Smooth muscle cell (in vitro differentiated cells): Measurements from ENCODE around the gene TUBB4A. TPM values are rescaled to one million over a fixed set of nuclear protein-coding genes. Genes with fewer than 3 reads are reported as not detected.

Experiments
- DNase-seq: peaks from one replicate; lab custom pipeline; 2025; ENCODE audit not compliant: unreplicated experiment; lab: John Stamatoyannopoulos, UW
- H2AFZ ChIP-seq: fragments of 200-600 bp; sonication (generic); 2 replicates; pipeline ENCODE4 v1.6.0; 2016; ENCODE audit warnings: antibody characterized with exemption, low read depth, mild to moderate bottlenecking
- H3F3A ChIP-seq: fragments of 200-600 bp; sonication (generic); 2 replicates; pipeline ENCODE4 v1.6.0; 2017; ENCODE audit warnings: antibody characterized with exemption, low read depth
- H3K27ac ChIP-seq: fragments of 200-600 bp; sonication (generic); 2 replicates; pipeline ENCODE4 v1.5.1; 2016; ENCODE audit warnings: low read depth, mild to moderate bottlenecking
- H3K27me3 ChIP-seq: fragments of 200-600 bp; sonication (generic); 2 replicates; pipeline ENCODE4 v1.6.1; 2016; ENCODE audit warnings: low read depth, mild to moderate bottlenecking
- H3K36me3 ChIP-seq: fragments of 200-600 bp; sonication (generic); 2 replicates; pipeline ENCODE4 v1.5.1; 2016; ENCODE audit warnings: low read depth
- H3K4me1 ChIP-seq: fragments of 200-600 bp; sonication (generic); 2 replicates; pipeline ENCODE4 v1.5.1; 2016; ENCODE audit warnings: low read depth
- H3K4me2 ChIP-seq: fragments of 200-600 bp; sonication (generic); 2 replicates; pipeline ENCODE4 v1.6.0; 2016; ENCODE audit warnings: mild to moderate bottlenecking
- H3K4me3 ChIP-seq: fragments of 200-600 bp; sonication (generic); 2 replicates; pipeline ENCODE4 v1.5.1; 2016; ENCODE audit warnings: mild to moderate bottlenecking
- H3K79me2 ChIP-seq: fragments of 200-600 bp; sonication (generic); 2 replicates; pipeline ENCODE4 v1.6.0; 2016; ENCODE audit warnings: low read depth, mild to moderate bottlenecking
- H3K9ac ChIP-seq: fragments of 200-600 bp; sonication (generic); 2 replicates; pipeline ENCODE4 v1.6.0; 2016; ENCODE audit warnings: low read depth
- H3K9me3 ChIP-seq: fragments of 200-600 bp; sonication (generic); replicated peaks from 2 replicates; pipeline ENCODE4 v1.5.1; 2016; ENCODE audit warnings: low read depth
- H4K20me1 ChIP-seq: fragments of 200-600 bp; sonication (generic); 2 replicates; pipeline ENCODE4 v1.6.0; 2016; ENCODE audit warnings: low read depth
- WGBS: methylation state at CpG from one replicate; pipeline ENCODE4 v1.1.7; 2016; ENCODE audit warnings: low lambda C conversion rate; 5-methylcytosine and 5-hydroxymethylcytosine counted together
- polyA plus RNA-seq: library from polyadenylated mRNA; unstranded; fragments of >200 nt; fragmentation: Nextera tagmentation; extraction: Ambion mirVana; gene quantifications from 2 replicates; pipeline ENCODE4 v1.2.1, GENCODE V29; 2016
- total RNA-seq: library from RNA; depleted of rRNA; stranded (reverse); fragments of >200 nt; gene quantifications from 2 replicates; pipeline ENCODE4 v1.2.3, GENCODE V29; 2014
- TF ChIP-seq, protein P1 (sequence below): fragments of 200-600 bp; sonication (generic); IDR thresholded peaks from 2 replicates; pipeline ENCODE4 v1.5.1; 2017; ENCODE audit warnings: borderline replicate concordance, mild to moderate bottlenecking, antibody characterized with exemption; ENCODE audit not compliant: insufficient read depth, poor library complexity, severe bottlenecking

TUBB4A gene
- total and polyA plus RNA-seq, 2 experiments from 2014 or later, result not detected

DNA sequence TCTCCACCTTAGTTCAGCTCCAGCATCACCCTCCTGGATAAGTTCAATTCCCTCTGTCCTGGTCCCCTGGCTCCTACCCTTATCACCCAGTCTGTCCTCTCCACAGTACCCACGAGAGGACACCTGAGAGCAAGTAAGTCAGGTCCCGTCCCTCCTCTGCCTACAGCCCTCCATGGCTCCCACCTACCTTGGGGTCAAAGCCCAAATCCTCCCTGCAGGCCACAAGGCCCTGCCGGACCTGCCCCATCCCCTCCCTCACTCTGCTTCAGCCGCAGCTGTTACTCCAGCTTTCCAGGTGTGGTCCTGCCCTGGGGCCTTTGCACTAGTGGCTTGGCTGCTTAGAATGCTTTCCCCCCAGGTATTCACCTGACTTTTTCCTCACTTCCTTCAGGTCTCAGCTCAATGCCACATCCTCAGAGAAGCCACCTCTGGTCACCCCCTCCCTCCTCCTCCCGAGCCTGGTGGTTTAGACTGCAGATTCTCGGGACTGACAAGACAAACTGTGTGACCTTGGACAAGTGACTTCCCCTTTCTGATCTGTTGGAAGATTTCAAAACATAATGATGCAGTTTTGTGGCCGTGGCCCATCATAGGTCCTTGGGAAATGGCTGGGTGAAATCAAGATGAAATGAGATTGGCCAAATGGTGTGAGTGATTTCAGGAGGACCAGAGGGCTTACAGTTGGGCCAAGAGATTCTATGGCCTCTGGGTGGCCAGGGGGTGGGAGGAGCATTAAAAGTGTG, 3.6 kb downstream of the TUBB4A start:
- WGBS, result 82% methylated on average over 7 of the region's 7 CpGs

DNA sequence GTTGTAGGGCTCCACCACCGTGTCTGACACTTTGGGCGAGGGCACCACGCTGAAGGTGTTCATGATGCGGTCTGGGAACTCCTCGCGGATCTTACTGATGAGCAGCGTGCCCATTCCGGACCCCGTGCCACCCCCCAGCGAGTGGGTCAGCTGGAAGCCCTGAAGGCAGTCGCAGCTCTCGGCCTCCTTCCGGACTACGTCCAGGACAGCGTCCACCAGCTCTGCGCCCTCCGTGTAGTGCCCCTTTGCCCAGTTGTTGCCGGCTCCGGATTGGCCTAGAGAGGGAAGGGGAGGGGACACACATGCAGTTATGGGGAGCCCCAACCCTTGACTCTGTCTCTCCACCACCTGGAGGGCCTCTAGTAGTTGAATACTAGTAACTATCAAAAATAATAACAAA, 6.2 kb downstream of the TUBB4A start:
- no peaks in the 10 kb centered on the region for H3K79me2 ChIP-seq
- TF ChIP-seq, protein P1, sequence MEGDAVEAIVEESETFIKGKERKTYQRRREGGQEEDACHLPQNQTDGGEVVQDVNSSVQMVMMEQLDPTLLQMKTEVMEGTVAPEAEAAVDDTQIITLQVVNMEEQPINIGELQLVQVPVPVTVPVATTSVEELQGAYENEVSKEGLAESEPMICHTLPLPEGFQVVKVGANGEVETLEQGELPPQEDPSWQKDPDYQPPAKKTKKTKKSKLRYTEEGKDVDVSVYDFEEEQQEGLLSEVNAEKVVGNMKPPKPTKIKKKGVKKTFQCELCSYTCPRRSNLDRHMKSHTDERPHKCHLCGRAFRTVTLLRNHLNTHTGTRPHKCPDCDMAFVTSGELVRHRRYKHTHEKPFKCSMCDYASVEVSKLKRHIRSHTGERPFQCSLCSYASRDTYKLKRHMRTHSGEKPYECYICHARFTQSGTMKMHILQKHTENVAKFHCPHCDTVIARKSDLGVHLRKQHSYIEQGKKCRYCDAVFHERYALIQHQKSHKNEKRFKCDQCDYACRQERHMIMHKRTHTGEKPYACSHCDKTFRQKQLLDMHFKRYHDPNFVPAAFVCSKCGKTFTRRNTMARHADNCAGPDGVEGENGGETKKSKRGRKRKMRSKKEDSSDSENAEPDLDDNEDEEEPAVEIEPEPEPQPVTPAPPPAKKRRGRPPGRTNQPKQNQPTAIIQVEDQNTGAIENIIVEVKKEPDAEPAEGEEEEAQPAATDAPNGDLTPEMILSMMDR, result no peak
- no peak for DNase-seq
- H3K27me3 ChIP-seq, result peaks cover 19% of the 10 kb centered on the region
- no peaks in the 10 kb centered on the region for H3K36me3 ChIP-seq
- no peaks in the 10 kb centered on the region for H3K9me3 ChIP-seq
- no peak overlapping the region for H3K9ac ChIP-seq
- no peak overlapping the region for H3K27ac ChIP-seq
- H3K4me3 ChIP-seq, result no peak overlapping the region
- WGBS, result 97% methylated on average over 19 of the region's 19 CpGs
- no peaks in the 10 kb centered on the region for H4K20me1 ChIP-seq
- H2AFZ ChIP-seq, result no peak overlapping the region
- H3F3A ChIP-seq, result no peaks in the 10 kb centered on the region
- no peak overlapping the region for H3K4me2 ChIP-seq
- H3K4me1 ChIP-seq, result no peaks in the 10 kb centered on the region

More for the DNA sequence above, 3.6 kb downstream of the TUBB4A start:
- no peaks in the 10 kb centered on the region for H3K9me3 ChIP-seq
- H3K4me3 ChIP-seq, result no peak overlapping the region
- TF ChIP-seq, protein P1, result no peak
- peaks cover 44% of the 10 kb centered on the region for H3K27me3 ChIP-seq
- H3K9ac ChIP-seq, result no peak overlapping the region
- no peaks in the 10 kb centered on the region for H3F3A ChIP-seq
- no peaks in the 10 kb centered on the region for H3K36me3 ChIP-seq
- H3K4me1 ChIP-seq, result peaks cover 7% of the 10 kb centered on the region
- no peaks in the 10 kb centered on the region for H3K79me2 ChIP-seq
- no peak overlapping the region for H2AFZ ChIP-seq
- no peaks in the 10 kb centered on the region for H4K20me1 ChIP-seq
- H3K27ac ChIP-seq, result no peak overlapping the region
- no peak overlapping the region for H3K4me2 ChIP-seq
- no peak for DNase-seq

DNA sequence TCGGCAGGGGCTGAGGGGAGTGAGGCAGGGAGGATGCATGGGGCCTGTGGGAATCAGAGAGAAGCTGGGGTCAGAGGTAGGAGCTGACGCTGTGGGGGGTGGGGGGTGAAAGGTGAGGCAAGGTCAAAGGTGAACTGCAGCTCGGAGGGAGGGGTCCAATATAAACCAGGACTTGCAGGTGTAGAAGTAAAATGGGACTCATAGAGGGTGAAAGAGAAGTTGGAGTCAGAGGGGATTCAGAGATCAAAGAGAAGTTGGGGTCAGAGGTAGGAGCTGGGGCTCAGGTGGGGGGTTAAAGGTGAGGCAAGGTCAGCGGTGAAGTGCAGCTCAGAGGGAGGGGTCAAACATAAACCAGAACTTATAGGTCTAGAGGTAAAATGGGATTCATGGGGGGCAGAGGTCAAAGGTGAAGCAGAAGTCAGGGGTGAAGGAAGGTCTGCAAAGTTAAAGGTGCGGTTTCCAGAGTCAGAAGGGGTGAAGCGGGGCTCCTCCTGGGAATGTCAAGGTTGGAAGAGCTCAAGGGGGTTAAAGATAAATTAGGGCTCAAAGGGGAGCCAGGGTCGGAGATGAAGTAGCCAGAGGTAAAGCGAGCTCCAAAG, 7.6 kb downstream of the TUBB4A start:
- no peaks in the 10 kb centered on the region for H3K4me1 ChIP-seq
- no peaks in the 10 kb centered on the region for H3F3A ChIP-seq
- no peak for DNase-seq
- no peak overlapping the region for H3K27ac ChIP-seq
- H3K27me3 ChIP-seq, result peaks cover 5% of the 10 kb centered on the region
- WGBS, result 91% methylated on average over 8 of the region's 8 CpGs
- H3K36me3 ChIP-seq, result no peaks in the 10 kb centered on the region
- H3K4me3 ChIP-seq, result no peak overlapping the region
- no peak overlapping the region for H3K9ac ChIP-seq
- no peaks in the 10 kb centered on the region for H3K79me2 ChIP-seq
- no peaks in the 10 kb centered on the region for H3K9me3 ChIP-seq
- TF ChIP-seq, protein P1, result no peak
- H3K4me2 ChIP-seq, result no peak overlapping the region
- no peak overlapping the region for H2AFZ ChIP-seq
- H4K20me1 ChIP-seq, result no peaks in the 10 kb centered on the region
